Neural progenitor cell (in vitro differentiated cells): ENCODE measurements around the gene ANKHD1. TPM values are rescaled to one million over a fixed set of nuclear protein-coding genes. Genes with fewer than 3 reads are reported as not detected.

Source experiments
- DNase-seq: peaks from one replicate; pipeline ENCODE4 v3.0.0-alpha.2; 2016; ENCODE audit warnings: low spot score
- H2AFZ ChIP-seq: fragments of 200-600 bp; sonication (generic); replicated peaks from 2 replicates; pipeline ENCODE4 v1.6.1; 2016; ENCODE audit warnings: antibody characterized with exemption
- H3F3A ChIP-seq: fragments of 200-600 bp; sonication (generic); 2 replicates; pipeline ENCODE4 v1.6.1; 2016; ENCODE audit warnings: antibody characterized with exemption, low read depth
- H3K27ac ChIP-seq: fragments of 200-600 bp; sonication (generic); 2 replicates; pipeline ENCODE4 v1.5.1; 2016; ENCODE audit warnings: mild to moderate bottlenecking
- H3K27me3 ChIP-seq: fragments of 200-600 bp; sonication (generic); 2 replicates; pipeline ENCODE4 v1.6.1; 2016; ENCODE audit warnings: mild to moderate bottlenecking, moderate library complexity
- H3K36me3 ChIP-seq: fragments of 200-600 bp; sonication (generic); 2 replicates; pipeline ENCODE4 v1.5.1; 2016
- H3K4me1 ChIP-seq: fragments of 200-600 bp; sonication (generic); 2 replicates; pipeline ENCODE4 v1.6.1; 2016; ENCODE audit warnings: mixed run types
- H3K4me2 ChIP-seq: fragments of 200-600 bp; sonication (generic); 2 replicates; pipeline ENCODE4 v1.6.1; 2016
- H3K4me3 ChIP-seq: fragments of 200-600 bp; sonication (generic); 2 replicates; pipeline ENCODE4 v1.5.1; 2016
- H3K79me2 ChIP-seq: fragments of 200-600 bp; sonication (generic); 2 replicates; pipeline ENCODE4 v1.6.1; 2016; ENCODE audit warnings: low read depth
- H3K9ac ChIP-seq: fragments of 200-600 bp; sonication (generic); 2 replicates; pipeline ENCODE4 v1.6.1; 2016
- H3K9me3 ChIP-seq: fragments of 200-600 bp; sonication (generic); 2 replicates; pipeline ENCODE4 v1.5.1; 2016; ENCODE audit warnings: low read depth
- H4K20me1 ChIP-seq: fragments of 200-600 bp; sonication (generic); 2 replicates; pipeline ENCODE4 v1.6.1; 2016; ENCODE audit warnings: low read depth
- H3K27ac Mint-ChIP-seq: 3 replicates; pipeline ENCODE4 v1.8.0; 2021; ENCODE audit warnings: mixed read lengths
- H3K27me3 Mint-ChIP-seq: 2 replicates; pipeline ENCODE4 v1.8.0; 2022; ENCODE audit warnings: low read depth, mild to moderate bottlenecking, inconsistent platforms, moderate library complexity, mixed read lengths; ENCODE audit not compliant: insufficient read depth
- H3K36me3 Mint-ChIP-seq: 3 replicates; pipeline ENCODE4 v1.8.0; 2021; ENCODE audit warnings: mixed read lengths
- H3K4me1 Mint-ChIP-seq: 3 replicates; pipeline ENCODE4 v1.8.0; 2021; ENCODE audit warnings: mixed read lengths
- H3K4me3 Mint-ChIP-seq: 3 replicates; pipeline ENCODE4 v1.8.0; 2021; ENCODE audit warnings: mild to moderate bottlenecking, moderate library complexity, mixed read lengths
- H3K9me3 Mint-ChIP-seq: 3 replicates; pipeline ENCODE4 v1.8.0; 2020; ENCODE audit warnings: mixed read lengths
- CTCF ChIP-seq: fragments of 200-600 bp; sonication (generic); IDR thresholded peaks from 2 replicates; pipeline ENCODE4 v1.5.1; 2017; ENCODE audit warnings: antibody characterized with exemption, mild to moderate bottlenecking
- EZH2 ChIP-seq: fragments of 200-600 bp; sonication (generic); IDR thresholded peaks from 2 replicates; pipeline ENCODE4 v1.6.1; 2017; ENCODE audit warnings: antibody characterized with exemption, mild to moderate bottlenecking, moderate library complexity
- EZH2phosphoT487 ChIP-seq: fragments of 200-600 bp; sonication (generic); IDR thresholded peaks from 2 replicates; pipeline ENCODE4 v1.6.1; 2017; ENCODE audit warnings: antibody characterized with exemption
- total RNA-seq: library from RNA; depleted of rRNA; stranded (reverse); fragments of >200 nt; gene quantifications from 2 replicates; pipeline ENCODE4 v1.2.3, GENCODE V29; 2015; ENCODE audit warnings: low replicate concordance

Gene ANKHD1
- total RNA-seq, 1 donor from 2014 or later: 110 TPM

GRCh38 chr5:140524003-140524402 lies 122.4 kb downstream of the ANKHD1 start:
- Histone ChIP-seq H3K4me3 (no peak overlapping the region), H4K20me1 (no peaks in the 10 kb centered on the region), H3K79me2 (no peaks in the 10 kb centered on the region), H3K27me3 (no peaks in the 10 kb centered on the region), H3K4me1 (no peaks in the 10 kb centered on the region), H3K27ac (no peak overlapping the region), H3K9me3 (no peaks in the 10 kb centered on the region), H2AFZ (no peak overlapping the region), H3K4me2 (no peak overlapping the region), H3K9ac (no peak overlapping the region), H3F3A (peaks cover 7% of the 10 kb centered on the region), H3K36me3 (peaks cover 10% of the 10 kb centered on the region)
- H3K27me3 Mint-ChIP-seq: no peaks in the 10 kb centered on the region
- H3K4me3 Mint-ChIP-seq: no peak overlapping the region
- no peak overlapping the region for H3K27ac Mint-ChIP-seq
- no peak for DNase-seq
- H3K9me3 Mint-ChIP-seq: no peaks in the 10 kb centered on the region
- peaks cover 17% of the 10 kb centered on the region for H3K36me3 Mint-ChIP-seq
- H3K4me1 Mint-ChIP-seq: no peaks in the 10 kb centered on the region
- no peak for TF ChIP-seq EZH2
- no peak for TF ChIP-seq CTCF
- no peak for TF ChIP-seq EZH2phosphoT487

GRCh38 chr5:140540227-140540626 lies 138.6 kb downstream of the ANKHD1 start:
- H3K36me3 ChIP-seq: peaks cover 8% of the 10 kb centered on the region

GRCh38 chr5:140542972-140543371 lies 141.3 kb downstream of the ANKHD1 start:
- no peak overlapping the region for H3K27ac ChIP-seq
- TF ChIP-seq EZH2 (no peak), EZH2phosphoT487 (no peak), CTCF (no peak)
- H3F3A ChIP-seq: peaks cover 25% of the 10 kb centered on the region
- H3K9me3 ChIP-seq: no peaks in the 10 kb centered on the region
- no peak for DNase-seq
- no peaks in the 10 kb centered on the region for H3K79me2 ChIP-seq
- H3K27me3 ChIP-seq: no peaks in the 10 kb centered on the region
- H3K4me1 ChIP-seq: peaks cover 6% of the 10 kb centered on the region
- H3K9ac ChIP-seq: no peak overlapping the region
- no peaks in the 10 kb centered on the region for H3K9me3 Mint-ChIP-seq
- no peak overlapping the region for H3K4me3 Mint-ChIP-seq
- H3K27ac Mint-ChIP-seq: no peak overlapping the region
- peaks cover 25% of the 10 kb centered on the region for H3K36me3 Mint-ChIP-seq
- H2AFZ ChIP-seq: no peak overlapping the region
- H3K4me3 ChIP-seq: no peak overlapping the region
- no peaks in the 10 kb centered on the region for H3K27me3 Mint-ChIP-seq
- H4K20me1 ChIP-seq: peaks cover 4% of the 10 kb centered on the region
- peaks cover 16% of the 10 kb centered on the region for H3K4me1 Mint-ChIP-seq
- H3K4me2 ChIP-seq: no peak overlapping the region
- peaks cover 8% of the 10 kb centered on the region for H3K36me3 ChIP-seq

More at GRCh38 chr5:140540227-140540626, 138.6 kb downstream of the ANKHD1 start:
- Mint-ChIP-seq H3K27me3 (no peaks in the 10 kb centered on the region), H3K4me1 (no peaks in the 10 kb centered on the region), H3K4me3 (no peak overlapping the region), H3K36me3 (peaks cover 27% of the 10 kb centered on the region), H3K9me3 (no peaks in the 10 kb centered on the region), H3K27ac (no peak overlapping the region)
- no peaks in the 10 kb centered on the region for H3K79me2 ChIP-seq
- no peak overlapping the region for H3K27ac ChIP-seq
- TF ChIP-seq EZH2: no peak
- no peak for TF ChIP-seq CTCF
- TF ChIP-seq EZH2phosphoT487: no peak
- no peak overlapping the region for H3K4me3 ChIP-seq
- H3K4me2 ChIP-seq: no peak overlapping the region
- H4K20me1 ChIP-seq: no peaks in the 10 kb centered on the region
- H2AFZ ChIP-seq: no peak overlapping the region
- DNase-seq: no peak
- peaks cover 9% of the 10 kb centered on the region for H3F3A ChIP-seq
- H3K9ac ChIP-seq: no peak overlapping the region
- H3K27me3 ChIP-seq: no peaks in the 10 kb centered on the region
- H3K9me3 ChIP-seq: no peaks in the 10 kb centered on the region
- H3K4me1 ChIP-seq: no peaks in the 10 kb centered on the region
